GM19043 (cell line): ENCODE results near the gene BCL2.

ENCODE experiments used
- ATAC-seq: cut with Tn5 transposase; IDR thresholded peaks from one replicate; pipeline ENCODE4 v1.9.1; 2021; ENCODE audit warnings: low read depth; ENCODE audit not compliant: unreplicated experiment

BCL2 gene

DNA sequence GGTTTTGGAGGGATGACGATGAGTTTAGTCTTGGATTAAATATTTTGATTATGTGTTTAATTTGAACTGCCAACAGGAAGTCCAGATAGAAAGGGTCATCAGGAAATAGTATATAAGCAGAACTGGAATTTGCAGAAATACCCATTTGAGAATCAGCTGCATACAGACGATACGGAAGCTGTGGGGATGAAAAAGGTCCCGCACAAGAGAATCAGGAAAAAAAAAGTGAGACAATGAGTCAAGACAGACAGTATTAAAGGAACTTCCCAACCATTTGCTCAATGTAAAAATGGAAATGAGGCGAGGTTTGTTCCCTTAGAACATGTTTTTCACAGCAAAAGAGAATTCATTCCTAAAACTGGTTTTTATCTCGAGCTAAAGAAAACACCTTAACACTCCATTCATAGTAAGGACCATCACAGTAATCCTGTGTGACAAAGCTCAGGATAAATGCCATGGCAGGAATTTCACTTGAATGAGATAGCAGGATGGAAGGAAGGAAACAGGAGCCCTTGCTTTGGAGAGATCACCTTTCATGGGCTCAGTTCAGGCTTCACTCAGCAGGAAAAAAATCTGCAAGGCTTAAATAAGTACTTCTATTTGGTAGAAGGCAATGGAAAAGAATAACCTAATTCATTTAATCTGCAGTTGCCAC, 29.3 kb downstream of the BCL2 start:
- ATAC-seq, result no peak

DNA sequence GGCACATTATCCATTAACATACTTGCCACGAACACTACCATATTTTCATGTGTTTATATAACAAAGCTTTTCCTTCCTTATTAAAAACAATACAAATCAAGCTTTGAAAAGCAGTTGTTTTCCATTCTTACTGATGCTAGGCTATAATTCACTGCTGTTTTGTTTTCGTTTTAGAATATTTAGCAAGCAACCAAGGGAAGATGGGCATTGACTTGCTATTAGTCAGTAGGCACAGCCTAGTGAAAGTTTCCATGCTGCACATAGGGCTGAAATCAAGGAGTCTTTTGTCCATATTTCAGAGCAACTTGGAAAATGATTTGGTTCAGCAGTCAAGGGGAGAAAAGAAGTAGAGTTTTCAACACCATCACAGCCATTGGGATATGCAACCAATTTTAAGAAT, 31.3 kb downstream of the BCL2 start:
- ATAC-seq, result no peak

DNA sequence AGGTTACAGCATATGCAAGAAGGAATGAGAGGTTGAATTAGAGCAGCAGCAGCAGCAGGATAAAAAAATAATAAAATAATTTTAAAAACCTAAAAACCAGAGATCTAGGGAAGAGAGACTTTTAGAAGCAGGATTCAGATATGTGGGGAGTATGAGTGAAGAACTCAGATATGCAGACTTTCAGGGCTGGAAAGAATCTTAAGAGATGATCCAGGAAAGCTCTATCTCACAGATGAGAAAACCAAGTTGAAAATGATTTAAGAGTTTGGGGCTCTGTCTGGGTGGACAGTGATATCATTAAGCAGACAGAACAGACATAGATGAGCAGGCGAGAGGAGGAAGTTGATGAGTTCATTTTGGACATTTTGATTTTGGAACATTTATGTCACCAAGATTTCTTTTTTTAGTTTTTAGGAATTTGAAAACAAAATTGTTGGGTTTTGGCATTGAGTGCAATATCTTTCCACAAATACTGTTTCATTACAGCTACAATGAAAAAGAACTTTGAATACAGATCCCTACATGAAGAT, 31.8 kb downstream of the BCL2 start:
- no peak for ATAC-seq

DNA sequence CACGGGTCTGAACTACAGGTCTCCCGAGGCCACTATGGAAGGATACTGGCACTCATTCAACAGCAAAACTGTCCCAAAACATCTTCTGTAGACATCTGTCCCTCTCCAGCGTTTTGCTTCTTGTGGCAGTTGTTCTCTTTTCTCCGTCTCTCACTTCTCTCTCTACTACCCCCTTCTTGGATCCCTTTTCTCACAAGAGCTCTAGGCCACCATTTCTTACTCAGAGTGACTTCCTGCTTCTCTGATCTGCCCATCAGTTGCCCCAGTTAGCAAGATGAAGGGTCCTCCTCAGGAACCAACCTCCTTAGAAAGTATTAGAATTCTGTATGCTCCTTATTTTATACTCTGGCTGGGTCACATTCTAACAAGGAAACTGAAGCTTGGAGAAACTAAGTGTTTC, 32.6 kb downstream of the BCL2 start:
- ATAC-seq, result no peak

DNA sequence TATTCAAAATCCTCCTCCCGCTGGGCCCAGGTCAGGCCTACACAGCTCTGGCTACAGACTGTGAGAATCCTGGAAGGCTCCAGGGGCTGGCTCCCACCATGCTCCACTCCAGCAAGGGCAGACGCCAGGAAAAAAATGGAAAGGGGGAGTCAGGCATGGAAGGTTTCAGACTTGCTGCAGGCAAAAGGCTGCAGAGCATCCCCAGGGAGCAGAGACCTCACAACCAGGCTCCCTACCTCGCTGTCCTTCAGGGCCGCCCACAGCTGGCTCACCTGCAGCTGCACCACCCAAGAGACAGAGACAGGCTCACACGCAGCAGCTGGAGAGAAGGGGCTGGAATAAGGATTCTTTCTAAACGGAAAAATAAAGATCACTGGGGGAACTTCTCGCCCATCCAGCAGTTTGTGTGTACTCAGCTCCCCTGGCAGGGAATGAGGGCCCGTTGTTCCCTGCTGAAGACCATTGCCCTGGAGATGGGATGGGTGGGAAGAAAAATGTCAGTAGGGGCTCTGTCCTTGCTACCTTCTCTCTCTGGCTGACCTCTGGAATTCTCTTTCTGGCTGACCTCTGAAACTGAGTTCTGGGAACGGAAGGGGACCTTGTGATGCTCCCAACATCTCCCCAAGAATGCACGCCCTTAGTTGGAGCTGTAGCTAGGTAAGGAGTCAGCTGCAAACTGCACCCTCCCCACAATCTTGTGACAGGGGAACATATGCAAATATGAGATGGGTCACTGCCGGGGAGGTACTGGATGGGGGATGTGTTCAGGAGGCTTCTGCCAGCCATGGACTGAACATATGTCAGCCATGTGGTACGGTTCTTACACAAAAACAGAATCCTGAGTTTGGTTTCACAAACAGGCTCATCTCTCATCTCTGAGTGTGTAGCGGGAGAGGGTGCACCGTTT, 34.5 kb downstream of the BCL2 start:
- peak; percentile 98 for ATAC-seq

DNA sequence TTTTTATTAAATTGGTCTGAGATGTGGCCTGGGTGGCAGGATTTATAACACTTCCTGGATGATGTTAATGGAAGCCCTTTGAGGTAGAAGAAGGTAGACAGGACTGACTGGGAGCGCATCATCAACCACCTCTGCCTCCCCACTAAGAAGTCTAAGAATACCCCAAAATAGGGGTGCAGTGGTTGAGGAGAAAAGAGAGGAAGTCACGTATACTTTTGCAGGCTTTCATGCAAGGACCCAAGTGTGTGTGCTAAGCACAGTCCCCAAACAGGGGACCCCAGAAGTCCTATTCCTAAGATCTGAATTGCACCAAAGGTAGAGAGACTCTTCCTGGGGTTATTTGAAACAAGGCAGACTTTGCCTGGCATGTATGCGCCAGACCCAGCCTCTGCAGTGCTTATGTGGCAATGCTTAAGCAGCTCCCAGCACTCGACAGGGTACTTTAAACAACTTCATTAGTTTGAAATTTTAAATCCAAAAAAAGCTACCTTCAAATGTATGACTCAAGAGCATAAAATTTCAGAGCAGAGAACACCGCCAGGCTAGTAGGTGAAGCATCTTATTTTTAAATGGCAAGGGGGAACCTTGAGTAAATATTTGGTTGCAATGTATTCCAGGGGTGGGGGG, 35.3 kb downstream of the BCL2 start:
- no peak for ATAC-seq

DNA sequence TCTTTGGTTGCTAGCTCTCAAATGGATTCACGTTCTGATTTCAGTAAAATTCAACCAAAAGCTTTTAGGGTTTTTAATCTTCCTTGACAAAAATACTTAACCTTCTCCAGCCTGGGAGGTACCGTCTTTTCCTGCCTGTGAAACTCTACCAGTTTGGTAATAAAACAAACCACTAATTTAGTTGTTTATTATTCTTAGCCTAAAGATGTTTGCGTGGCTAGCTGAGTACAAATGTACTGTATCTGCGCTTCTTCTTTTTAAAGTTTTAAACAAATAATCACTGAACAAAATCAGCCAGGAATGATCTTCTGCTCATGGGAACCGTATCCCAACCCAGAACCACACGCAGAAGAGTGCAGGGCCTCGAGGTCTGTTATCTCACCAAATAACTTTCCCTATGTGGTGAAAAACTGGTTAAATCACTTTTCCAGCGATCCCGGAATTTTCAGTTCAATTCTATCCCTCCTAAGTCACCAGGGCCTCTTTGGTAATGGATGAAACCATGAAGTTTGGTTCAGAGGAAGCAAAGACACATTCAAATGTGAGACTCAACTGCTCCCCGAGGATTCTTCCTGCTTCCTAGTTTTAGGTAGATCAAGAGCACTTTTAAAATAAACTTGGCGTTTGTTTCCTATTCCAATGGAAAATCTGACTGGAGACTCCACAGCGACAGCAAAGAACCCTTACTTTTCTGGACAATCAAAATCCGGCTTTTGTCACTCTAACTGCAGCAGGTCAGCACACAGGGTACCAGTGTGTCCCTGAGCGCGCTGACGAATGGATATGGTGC, 36.1 kb downstream of the BCL2 start:
- ATAC-seq, result no peak

DNA sequence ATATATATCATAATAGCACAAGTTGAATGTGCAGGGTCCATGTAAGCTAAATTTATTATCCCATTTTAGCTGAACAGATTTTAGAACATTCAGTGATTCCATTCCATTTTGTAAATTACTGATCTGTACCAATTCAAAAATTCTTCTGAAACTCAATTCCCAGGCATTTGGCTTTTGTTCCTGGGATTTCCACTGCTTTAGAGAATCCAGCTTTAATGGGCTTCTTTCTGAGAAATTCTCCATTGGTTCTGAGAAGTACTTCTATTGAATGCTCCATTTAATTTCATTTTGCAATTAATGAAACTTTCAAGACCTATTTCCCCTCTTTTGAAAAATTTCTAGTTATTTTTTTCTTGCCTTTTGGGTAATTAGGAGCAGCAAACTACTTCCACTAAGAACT, 36.8 kb downstream of the BCL2 start:
- no peak for ATAC-seq

DNA sequence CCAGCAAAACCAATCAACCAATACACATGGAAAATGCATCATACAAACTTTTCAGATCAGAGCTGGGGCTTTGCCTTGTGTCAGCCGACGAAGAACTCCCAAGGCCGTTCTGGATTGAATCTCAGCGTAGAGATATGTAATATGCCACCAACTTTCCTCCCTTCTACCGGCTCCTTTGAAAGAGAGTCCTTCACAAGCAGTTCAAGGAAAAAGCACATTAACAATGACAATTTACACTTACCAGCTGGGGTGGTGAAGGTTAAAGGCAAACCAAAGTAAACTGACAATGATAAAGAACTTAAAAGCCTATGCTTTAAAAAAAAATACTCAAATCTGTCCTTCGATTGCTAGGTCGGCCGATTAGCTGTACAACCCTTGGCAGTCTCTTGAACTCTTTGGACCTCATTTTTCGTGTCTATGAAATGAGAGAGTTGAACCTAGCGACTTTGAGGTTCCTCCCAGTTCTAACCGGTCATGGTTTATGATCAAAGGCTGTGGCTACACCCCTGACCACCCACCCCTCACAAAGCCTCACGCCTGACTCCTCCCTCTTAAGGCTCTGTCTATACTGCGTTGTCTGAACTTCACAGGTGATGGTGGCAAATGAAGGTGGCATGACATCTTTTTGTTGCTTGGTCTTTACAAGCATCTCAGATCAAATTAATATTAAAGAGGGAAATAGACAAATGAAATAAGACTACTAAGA, 46.2 kb downstream of the BCL2 start:
- no peak for ATAC-seq

DNA sequence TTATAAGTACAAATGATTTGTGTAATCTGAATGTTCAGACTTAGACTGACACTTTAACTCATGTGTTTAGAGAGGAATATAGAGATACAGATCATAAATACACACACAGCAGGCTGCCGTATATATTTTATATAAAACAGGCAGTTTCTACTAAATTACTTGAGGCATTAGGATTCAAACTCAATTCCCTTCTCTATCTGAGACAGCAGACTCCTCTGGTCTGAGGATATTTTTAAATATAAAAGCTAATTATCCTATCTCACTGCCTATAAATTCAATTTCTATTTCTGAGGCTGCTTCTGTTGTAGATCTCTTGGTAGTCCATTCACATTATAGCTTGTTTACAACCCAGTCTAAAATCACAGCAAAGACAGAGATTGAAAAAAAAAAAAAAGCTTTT, 46.9 kb downstream of the BCL2 start:
- no peak for ATAC-seq

DNA sequence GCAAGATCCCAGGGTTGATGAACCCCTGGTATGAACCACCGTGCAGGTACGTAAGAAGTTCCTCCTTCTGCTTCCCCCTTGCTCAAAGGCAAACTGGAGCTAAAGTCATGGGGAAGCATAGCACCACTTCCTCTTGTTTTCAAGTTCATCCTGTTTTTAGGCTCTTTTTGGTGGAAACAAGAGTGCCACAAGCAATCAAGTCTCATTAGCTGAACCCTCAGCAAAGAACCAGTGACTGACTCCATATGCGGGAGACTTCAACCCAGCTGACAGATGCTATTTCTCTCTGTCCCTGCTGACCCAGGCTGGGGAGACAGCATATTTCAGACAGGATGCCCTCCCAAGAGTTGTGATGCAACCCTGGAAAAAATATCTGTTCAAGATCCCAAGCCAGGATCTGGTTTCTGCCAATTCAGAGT, 47.7 kb downstream of the BCL2 start:
- no peak for ATAC-seq

DNA sequence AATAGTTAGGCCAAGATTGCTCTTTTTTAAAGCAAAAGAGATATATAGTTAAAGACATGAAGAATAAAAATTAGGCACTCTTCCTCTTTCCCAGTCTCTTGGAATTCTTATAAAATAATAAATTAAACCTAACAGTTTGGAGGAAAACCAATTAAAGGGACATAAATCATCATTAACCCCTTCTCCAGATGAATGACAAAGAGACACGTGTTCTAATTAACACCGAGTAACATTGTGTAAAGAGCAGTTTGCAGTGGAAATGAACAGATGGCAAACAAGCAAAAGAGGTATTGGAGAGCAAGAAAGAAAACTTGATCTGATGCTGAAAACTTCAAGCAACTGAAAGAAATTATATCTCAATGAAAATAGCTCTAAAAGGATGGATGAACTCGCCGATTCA, 48.4 kb downstream of the BCL2 start:
- ATAC-seq, result no peak

DNA sequence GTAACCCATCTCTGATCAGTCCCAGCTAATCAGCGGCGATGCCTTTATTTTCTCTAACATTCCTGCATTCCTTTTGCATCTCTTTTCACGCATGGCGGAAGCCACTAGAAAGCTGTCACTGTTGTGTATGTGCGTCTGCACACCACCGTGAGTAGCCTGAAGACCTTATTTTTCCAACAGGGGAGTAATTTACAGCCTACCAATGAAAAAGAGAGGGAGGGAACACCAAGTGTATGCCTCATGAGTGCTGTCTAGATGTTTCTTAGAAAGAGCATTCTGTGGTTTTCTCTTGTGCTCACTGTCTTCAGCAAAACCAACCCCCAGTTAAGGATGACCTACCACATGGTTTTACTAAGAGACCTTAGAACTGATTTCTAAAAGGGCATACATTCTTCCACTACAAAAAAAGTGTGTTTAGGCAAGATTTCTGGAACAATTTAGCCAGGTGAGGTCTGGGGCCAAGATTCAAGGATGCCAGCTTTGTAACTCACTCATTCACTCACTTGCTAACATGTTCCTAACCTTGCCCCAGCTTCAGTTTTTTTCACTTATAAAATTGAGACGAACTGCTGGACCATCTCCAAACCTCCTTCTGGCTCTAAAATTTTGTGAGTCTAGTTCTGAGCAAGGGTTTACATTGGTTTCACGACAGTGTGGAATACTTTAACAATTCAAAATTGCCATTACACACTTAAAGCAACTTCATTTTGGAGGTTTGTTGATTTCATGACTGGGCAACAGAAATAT, 51.4 kb downstream of the BCL2 start:
- no peak for ATAC-seq

DNA sequence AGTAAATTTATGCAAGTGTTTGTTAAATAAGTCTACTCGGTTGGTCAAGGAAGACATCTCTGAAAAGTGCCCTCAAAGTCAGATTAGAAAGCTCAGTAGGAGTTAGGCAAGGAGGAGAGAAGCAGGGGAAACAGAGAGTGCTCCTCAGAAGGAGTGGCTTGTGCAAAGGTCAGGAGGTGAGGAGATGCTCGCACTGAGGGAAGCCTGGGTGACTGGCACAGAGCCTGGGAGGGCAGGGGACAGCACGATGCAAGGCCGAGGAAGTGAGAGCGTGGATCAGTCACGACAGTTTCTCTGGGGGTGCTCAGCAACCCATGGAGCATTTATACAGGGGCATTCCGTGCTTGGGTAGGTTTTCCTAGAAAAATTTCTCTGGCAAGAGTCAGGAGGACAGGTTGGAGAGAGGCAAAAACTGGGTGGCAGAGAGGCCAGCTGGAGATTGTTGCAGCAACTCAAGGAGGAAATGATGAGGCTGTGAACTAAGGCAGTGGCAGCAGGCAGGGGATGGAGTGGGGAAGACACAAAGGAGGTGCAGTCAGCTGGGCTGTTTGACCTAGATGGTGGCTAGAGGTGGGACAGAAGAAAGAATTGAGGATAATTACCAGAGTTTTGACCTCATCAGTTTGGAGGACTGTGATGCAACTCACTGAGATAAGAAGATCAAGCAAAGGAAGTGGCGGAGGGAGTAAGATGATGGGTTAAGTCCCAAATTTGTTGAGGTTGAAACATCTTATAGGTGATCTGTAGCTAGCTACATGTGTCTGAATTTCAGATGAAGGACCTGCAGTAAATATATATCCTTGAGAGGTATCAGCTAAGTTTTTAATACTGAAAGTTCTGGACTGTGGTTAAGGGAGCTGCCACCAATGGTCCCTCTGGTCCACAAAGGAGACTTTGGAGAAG, 52.4 kb downstream of the BCL2 start:
- ATAC-seq, result no peak

DNA sequence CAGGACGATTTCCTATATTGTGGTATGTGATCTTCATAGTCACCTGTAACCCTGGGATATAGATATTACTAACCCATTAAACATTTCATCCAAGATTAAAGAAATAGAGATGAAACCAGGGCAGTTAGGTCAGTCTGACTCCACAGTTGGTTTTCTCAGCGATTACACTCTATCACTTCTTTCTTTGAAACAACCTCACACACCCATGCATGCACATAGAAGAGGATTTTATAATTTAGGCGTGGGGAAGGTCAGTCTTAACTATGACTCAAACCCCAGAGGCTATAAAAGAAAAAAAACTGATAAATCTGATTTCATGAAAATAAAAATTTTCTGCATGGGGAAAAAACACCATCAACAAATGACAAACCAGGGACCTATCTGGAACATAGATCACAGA, 54.2 kb downstream of the BCL2 start:
- no peak for ATAC-seq

DNA sequence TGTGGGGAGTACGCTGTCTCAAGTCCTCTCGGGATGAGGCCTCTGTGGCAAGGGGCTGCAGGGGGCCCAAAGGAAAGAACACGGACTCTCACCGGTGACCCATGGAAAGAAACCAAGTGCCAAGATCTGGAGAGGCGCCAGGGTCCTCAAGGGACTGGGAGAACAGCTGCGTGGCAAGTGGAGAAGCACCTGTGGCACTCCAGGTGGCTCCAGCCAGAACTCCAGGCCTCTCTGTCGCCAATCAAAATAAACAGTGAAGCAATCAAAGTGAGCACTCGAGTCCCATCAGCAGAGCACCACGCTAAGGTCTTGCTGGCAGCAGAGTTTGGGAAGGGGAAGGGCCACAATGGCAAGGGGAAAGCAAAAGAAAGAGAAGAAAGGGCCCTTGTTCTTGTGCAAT, 54.7 kb downstream of the BCL2 start:
- no peak for ATAC-seq

DNA sequence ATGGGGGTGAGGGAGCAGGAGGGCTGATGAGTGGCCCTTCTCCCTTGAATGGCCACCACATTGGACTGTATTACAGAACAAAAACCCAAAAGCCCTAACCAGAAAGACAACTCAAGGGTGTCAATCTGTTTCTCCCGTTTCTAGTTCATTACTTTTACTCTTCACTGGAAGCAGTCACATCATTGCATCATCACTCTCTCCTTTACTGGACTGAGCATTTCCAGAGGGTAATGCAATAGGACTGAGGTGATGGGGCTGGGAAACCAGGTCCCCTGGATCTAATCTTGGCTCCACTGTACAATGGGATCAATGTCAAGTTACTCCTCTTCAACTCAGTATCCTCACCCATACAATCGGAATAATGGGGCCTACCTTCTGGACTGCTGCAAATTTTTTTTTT, 56.1 kb downstream of the BCL2 start:
- no peak for ATAC-seq
